Activated CD4-positive, alpha-beta T cell treated with anti-CD3 and anti-CD28 coated beads, Interleukin-2, amount 50 U/mL, for 24 hours (primary cell): ENCODE results near the gene WFDC8.

Experiments
- DNase-seq, 2 donors: peaks; one replicate each; pipeline ENCODE4 v3.0.0-alpha.2; 2020; ENCODE audit warnings: low read depth in 1 of 2, low spot score in 1 of 2

Gene WFDC8

GRCh38 chr20:45550765-45551164 is 28.3 kb downstream of the WFDC8 start:
- no peak for DNase-seq

GRCh38 chr20:45548410-45548809 is 30.7 kb downstream of the WFDC8 start:
- no peak for DNase-seq

- DNase-seq, result no peak
These were observed 31.8 kb downstream of the WFDC8 start, which contains the start of gene EPPIN for GRCh38 chr20:45547206-45547770. Gene EPPIN (minus strand): TSS chr20:45547401. CDS start chr20:45547357, 44 bp downstream.

GRCh38 chr20:45545754-45546453 is 33.2 kb downstream of the WFDC8 start:
- no peak for DNase-seq

- no peak for DNase-seq
These were observed 33.7 kb downstream of the WFDC8 start for GRCh38 chr20:45545351-45545750.

- no peak for DNase-seq
These were observed 39.7 kb downstream of the WFDC8 start, which contains the start of gene WFDC6 for GRCh38 chr20:45539382-45539781. Gene WFDC6 (minus strand): TSS chr20:45539482. CDS start chr20:45539407, 75 bp downstream.

- no peak for DNase-seq
These were observed 40.8 kb downstream of the WFDC8 start for GRCh38 chr20:45538209-45538799.

- DNase-seq, result no peak
These were observed 51.8 kb downstream of the WFDC8 start for GRCh38 chr20:45527294-45527693.

GRCh38 chr20:45523821-45524220 is 55.3 kb downstream of the WFDC8 start:
- no peak for DNase-seq

GRCh38 chr20:45518282-45518681 is 60.8 kb downstream of the WFDC8 start:
- no peak for DNase-seq

- no peak for DNase-seq
These were observed 63.8 kb downstream of the WFDC8 start, which contains the start of gene SPINT3 for GRCh38 chr20:45515147-45515913. Gene SPINT3 (minus strand): TSS chr20:45515622. CDS start chr20:45515608, 14 bp downstream.

- DNase-seq, result no peak
These were observed 68.7 kb downstream of the WFDC8 start for GRCh38 chr20:45510242-45510862.

GRCh38 chr20:45509091-45509490 is 70.0 kb downstream of the WFDC8 start:
- no peak for DNase-seq

- no peak for DNase-seq
These were observed 70.8 kb downstream of the WFDC8 start for GRCh38 chr20:45508068-45508886.

- no peak for DNase-seq
These were observed 71.9 kb downstream of the WFDC8 start for GRCh38 chr20:45507011-45507820.

- no peak for DNase-seq
These were observed 72.7 kb downstream of the WFDC8 start for GRCh38 chr20:45506398-45506797.

- DNase-seq, result no peak
These were observed 75.7 kb downstream of the WFDC8 start for GRCh38 chr20:45503403-45503802.

GRCh38 chr20:45502561-45502960 is 76.5 kb downstream of the WFDC8 start:
- DNase-seq, result no peak
